Ascending aorta (tissue), 2 donors: Measurements from ENCODE around the gene SLC8A3. TPM values are rescaled to one million over a fixed set of nuclear protein-coding genes. Genes with fewer than 3 reads are reported as not detected.

ENCODE experiments used
- DNase-seq, 2 donors: peaks; one replicate each; pipeline ENCODE4 v3.0.0-alpha.2; 2019; ENCODE audit warnings: low spot score in 2 of 2
- H3K27ac ChIP-seq, 2 donors: fragments of 200-600 bp; sonication (generic); one replicate each; pipeline ENCODE4 v1.5.1; 2016 to 2017; ENCODE audit warnings: mild to moderate bottlenecking in 1 of 2
- H3K27me3 ChIP-seq: fragments of 200-600 bp; sonication (generic); one replicate; pipeline ENCODE4 v1.5.1; 2017
- H3K36me3 ChIP-seq, 2 donors: fragments of 200-600 bp; sonication (generic); one replicate each; pipeline ENCODE4 v1.5.1; 2016
- H3K4me1 ChIP-seq, 2 donors: fragments of 200-600 bp; sonication (generic); one replicate each; pipeline ENCODE4 v1.5.1; 2016 to 2017; ENCODE audit warnings: mild to moderate bottlenecking in 1 of 2
- H3K4me3 ChIP-seq, 2 donors: fragments of 200-600 bp; sonication (generic); one replicate each; pipeline ENCODE4 v1.5.1; 2016 to 2017; ENCODE audit warnings: mild to moderate bottlenecking in 1 of 2
- H3K9me3 ChIP-seq, 2 donors: fragments of 200-600 bp; sonication (generic); one replicate each; pipeline ENCODE4 v1.5.1; 2016
- intact Hi-C: fragments of 100-400 bp; cut with DNase I; formaldehyde crosslinking; loops from one replicate; pipeline ENCODE4 v1.15.1; 2023
- total RNA-seq: library from RNA; depleted of rRNA; stranded (reverse); fragments of >200 nt; gene quantifications from one replicate; pipeline ENCODE4 v1.1.0, GENCODE V29; 2016
- TF ChIP-seq, protein P1 (sequence below), 3 experiments: fragments of 200-600 bp in 2 of 3; fragments of 450-650 bp in 1 of 3; sonication (generic) in 2 of 3; IDR thresholded peaks; one replicate each; pipeline ENCODE4 v1.5.1; 2016 to 2019; ENCODE audit warnings: antibody characterized with exemption in 3 of 3, mild to moderate bottlenecking in 1 of 3, moderate library complexity in 1 of 3

The SLC8A3 gene
- total RNA-seq, 1 donor from 2014 or later = not detected

DNA sequence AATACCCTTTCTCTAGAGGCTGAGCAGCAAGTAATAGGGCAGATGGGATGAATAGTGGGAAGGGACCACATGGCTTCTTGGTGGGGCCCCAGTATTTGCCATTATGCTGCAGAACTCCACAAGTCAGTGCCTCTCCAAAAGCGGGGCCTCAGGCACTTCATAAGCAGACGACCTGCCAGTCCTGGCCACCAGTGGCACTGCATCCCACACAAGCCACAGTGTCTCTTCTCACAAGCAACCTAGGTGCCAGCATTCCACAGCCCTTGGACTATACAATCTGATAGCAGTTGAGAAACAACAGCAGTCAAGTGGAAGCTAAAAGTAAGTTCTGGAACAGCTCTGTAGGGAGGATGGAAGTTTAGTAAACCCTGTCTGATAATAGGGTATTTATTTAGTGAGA, 4.2 kb upstream of the SLC8A3 start:
- no peak overlapping the region for H3K4me3 ChIP-seq
- H3K27me3 ChIP-seq = no peaks in the 10 kb centered on the region
- no peaks in the 10 kb centered on the region for H3K36me3 ChIP-seq
- DNase-seq = no peak
- H3K9me3 ChIP-seq = no peaks in the 10 kb centered on the region
- peaks cover 3 to 7% of the 10 kb centered on the region in 2 donors for H3K4me1 ChIP-seq
- intact Hi-C loops = no loop called here
- TF ChIP-seq, protein P1, sequence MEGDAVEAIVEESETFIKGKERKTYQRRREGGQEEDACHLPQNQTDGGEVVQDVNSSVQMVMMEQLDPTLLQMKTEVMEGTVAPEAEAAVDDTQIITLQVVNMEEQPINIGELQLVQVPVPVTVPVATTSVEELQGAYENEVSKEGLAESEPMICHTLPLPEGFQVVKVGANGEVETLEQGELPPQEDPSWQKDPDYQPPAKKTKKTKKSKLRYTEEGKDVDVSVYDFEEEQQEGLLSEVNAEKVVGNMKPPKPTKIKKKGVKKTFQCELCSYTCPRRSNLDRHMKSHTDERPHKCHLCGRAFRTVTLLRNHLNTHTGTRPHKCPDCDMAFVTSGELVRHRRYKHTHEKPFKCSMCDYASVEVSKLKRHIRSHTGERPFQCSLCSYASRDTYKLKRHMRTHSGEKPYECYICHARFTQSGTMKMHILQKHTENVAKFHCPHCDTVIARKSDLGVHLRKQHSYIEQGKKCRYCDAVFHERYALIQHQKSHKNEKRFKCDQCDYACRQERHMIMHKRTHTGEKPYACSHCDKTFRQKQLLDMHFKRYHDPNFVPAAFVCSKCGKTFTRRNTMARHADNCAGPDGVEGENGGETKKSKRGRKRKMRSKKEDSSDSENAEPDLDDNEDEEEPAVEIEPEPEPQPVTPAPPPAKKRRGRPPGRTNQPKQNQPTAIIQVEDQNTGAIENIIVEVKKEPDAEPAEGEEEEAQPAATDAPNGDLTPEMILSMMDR (IDR thresholded peaks at IDR 0.05) = no peak
- H3K27ac ChIP-seq = no peak overlapping the region

DNA sequence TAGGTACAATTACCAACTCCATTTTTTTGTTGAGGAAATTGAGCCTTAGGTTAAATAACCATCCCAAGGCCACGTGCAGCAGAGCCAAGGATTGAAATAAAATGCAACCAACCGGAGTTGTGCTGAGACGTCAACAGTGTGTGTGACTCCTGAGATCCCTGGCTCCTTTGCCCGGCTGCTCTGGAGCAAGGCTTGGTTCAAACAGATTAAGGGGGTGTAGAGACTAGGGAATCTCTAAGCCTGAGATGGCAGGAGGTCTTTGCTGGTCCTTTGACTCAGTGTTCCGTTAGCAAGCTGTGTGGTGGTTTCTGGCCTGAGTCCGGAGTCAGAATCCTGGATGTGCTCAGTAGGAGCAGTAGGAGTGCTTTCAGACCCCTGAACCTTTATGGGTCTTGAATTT, 1.4 kb upstream of the SLC8A3 start:
- H3K4me1 ChIP-seq = peaks cover 7% of the 10 kb centered on the region in 2 donors
- no peaks in the 10 kb centered on the region for H3K9me3 ChIP-seq
- H3K27ac ChIP-seq = no peak overlapping the region
- H3K4me3 ChIP-seq = no peak overlapping the region
- TF ChIP-seq, protein P1 (IDR thresholded peaks at IDR 0.05) = no peak
- no peak for DNase-seq
- intact Hi-C loops = no loop called here
- H3K36me3 ChIP-seq = no peaks in the 10 kb centered on the region
- H3K27me3 ChIP-seq = no peaks in the 10 kb centered on the region

DNA sequence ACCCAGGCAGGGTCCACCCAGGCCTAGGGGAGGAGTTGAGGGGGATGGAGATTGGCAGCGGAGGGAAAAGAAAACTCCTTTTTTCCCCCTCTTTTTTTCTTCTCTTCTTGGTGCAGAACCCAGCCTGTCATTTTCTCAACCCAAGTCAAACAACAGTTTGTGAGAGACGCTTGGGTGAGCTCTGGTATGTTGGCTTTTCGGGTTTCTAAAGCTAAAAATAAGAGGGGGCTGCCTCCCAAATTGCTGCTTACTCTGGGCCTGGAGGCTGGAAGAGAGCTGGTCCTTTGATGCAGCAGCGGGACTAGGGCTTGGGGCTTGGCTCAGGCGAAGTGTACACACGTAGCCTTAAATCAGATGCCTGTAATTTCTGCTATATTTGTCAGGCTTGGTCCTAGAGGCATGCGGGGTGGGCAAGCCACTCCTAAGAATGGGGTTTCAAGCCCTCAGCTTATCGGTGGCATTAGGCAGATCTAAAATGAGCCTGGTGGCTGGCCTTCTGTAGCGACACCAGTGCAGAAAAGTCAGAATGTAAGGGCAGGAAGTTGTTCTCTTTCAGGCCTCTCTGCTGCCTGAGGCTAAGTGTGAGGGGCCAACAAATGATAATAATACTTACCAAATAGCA, 816 bp upstream of the SLC8A3 start:
- TF ChIP-seq, protein P1 (IDR thresholded peaks at IDR 0.05) = no peak
- Histone ChIP-seq H3K36me3 (no peaks in the 10 kb centered on the region), H3K4me3 (peak overlapping the region in 1 of 2 donors; percentile 64), H3K4me1 (peaks cover 7% of the 10 kb centered on the region in 2 donors), H3K27me3 (no peaks in the 10 kb centered on the region), H3K9me3 (no peaks in the 10 kb centered on the region), H3K27ac (no peak overlapping the region)
- DNase-seq = no peak
- intact Hi-C loops = no loop called here

DNA sequence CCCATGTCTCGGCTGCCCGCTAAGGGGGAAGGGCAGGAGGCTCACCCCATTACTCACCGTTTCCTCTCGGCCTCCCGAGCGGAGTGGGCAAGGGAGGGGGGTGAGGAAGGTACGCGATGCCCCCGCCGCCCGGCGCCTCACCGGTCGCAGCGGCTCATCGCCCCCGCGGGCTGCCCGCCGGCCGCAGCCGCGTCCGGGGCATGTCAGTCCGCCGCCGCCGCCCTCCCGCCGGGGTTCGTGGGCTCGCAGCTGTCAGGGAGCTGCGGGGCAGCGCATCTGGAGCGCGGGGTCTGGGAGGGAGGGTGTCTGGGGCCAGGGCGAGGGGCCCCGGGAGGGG, 461 bp downstream of the SLC8A3 start:
- Histone ChIP-seq H3K27ac (no peak overlapping the region), H3K4me1 (peaks cover 7% of the 10 kb centered on the region in 2 donors), H3K9me3 (no peaks in the 10 kb centered on the region), H3K36me3 (no peaks in the 10 kb centered on the region), H3K4me3 (peak overlapping the region; percentile 51 to 64), H3K27me3 (no peaks in the 10 kb centered on the region)
- TF ChIP-seq, protein P1 (IDR thresholded peaks at IDR 0.05) = no peak
- no peak for DNase-seq
- intact Hi-C loops = no loop called here

DNA sequence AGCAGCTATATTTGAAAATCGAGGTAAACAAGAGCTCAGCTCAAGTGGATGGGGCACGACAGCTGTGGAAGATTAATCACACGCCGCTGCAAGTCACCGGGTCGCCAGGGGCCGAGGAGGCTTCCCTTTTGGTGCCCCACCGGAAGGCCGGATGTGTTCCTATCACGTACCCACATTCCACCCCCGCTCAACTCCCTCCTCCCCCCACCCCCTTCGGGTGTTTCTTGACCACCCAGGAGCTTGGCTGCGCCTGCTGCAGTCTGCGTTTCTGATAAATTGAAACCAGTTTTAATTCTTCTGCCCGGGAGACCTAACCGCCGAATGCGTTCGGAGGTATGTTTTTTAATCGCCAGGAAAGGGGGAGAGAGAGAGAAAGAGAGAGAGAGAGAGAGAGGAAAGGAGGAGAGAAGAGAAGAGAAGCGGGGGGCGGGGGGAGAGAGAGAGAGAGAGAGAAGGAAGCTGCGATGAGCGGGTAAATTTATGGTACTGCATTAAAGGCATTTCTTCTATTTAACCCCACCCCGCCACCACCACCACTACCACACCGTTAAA, 1.8 kb downstream of the SLC8A3 start:
- intact Hi-C loops = no loop called here
- H3K27me3 ChIP-seq = no peaks in the 10 kb centered on the region
- peak overlapping the region; percentile 39 to 64 for H3K4me3 ChIP-seq
- DNase-seq = no peak
- no peaks in the 10 kb centered on the region for H3K9me3 ChIP-seq
- H3K36me3 ChIP-seq = no peaks in the 10 kb centered on the region
- H3K4me1 ChIP-seq = peaks cover 7% of the 10 kb centered on the region in 2 donors
- TF ChIP-seq, protein P1 (IDR thresholded peaks at IDR 0.05) = no peak
- no peak overlapping the region for H3K27ac ChIP-seq
